HG03103 (cell line): ENCODE measurements around the gene SLC25A22.
A peak's percentile ranks its signal among the peaks of the same experiment; 100 is the strongest.

Source experiments
- ATAC-seq: cut with Tn5 transposase; IDR thresholded peaks from one replicate; pipeline ENCODE4 v1.9.1; 2021; ENCODE audit warnings: low read depth; ENCODE audit not compliant: unreplicated experiment

The SLC25A22 gene

GRCh38 chr11:792535-792821 is 5.6 kb downstream of the SLC25A22 start:
- ATAC-seq = no peak

GRCh38 chr11:791658-792534 is 6.2 kb downstream of the SLC25A22 start:
- no peak for ATAC-seq

GRCh38 chr11:790721-791564 is 7.1 kb downstream of the SLC25A22 start:
- no peak for ATAC-seq

- no peak for ATAC-seq
Measured at GRCh38 chr11:789943-790342, 8.1 kb downstream of the SLC25A22 start, which contains the start of gene CEND1. CEND1 (minus strand) TSS chr11:790090; CDS start chr11:788576, 1,514 bp downstream.

GRCh38 chr11:788953-789940 is 8.8 kb downstream of the SLC25A22 start:
- ATAC-seq = no peak

- ATAC-seq = no peak
Measured at GRCh38 chr11:788009-788640, 10.0 kb downstream of the SLC25A22 start.

- ATAC-seq = no peak
Measured at GRCh38 chr11:787084-787675, 10.9 kb downstream of the SLC25A22 start.

- no peak for ATAC-seq
Measured at GRCh38 chr11:786235-787083, 11.6 kb downstream of the SLC25A22 start.

- no peak for ATAC-seq
Measured at GRCh38 chr11:783581-784015, 14.5 kb downstream of the SLC25A22 start.

GRCh38 chr11:782264-783174 is 15.6 kb downstream of the SLC25A22 start:
- ATAC-seq = no peak

GRCh38 chr11:779955-780532 is 18.0 kb downstream of the SLC25A22 start:
- ATAC-seq = no peak

- ATAC-seq = no peak
Measured at GRCh38 chr11:778976-779954, 18.8 kb downstream of the SLC25A22 start.

- peak; percentile 65 for ATAC-seq
Measured at GRCh38 chr11:777288-778255, 20.5 kb downstream of the SLC25A22 start, which contains the start of gene GATD1. GATD1 (minus strand) TSS chr11:777487; CDS start chr11:777462, 25 bp downstream.

- peak; percentile 26 for ATAC-seq
Measured at GRCh38 chr11:776561-777287, 21.4 kb downstream of the SLC25A22 start.
